Breast epithelium (tissue), 4 donors: ENCODE results near the gene QPCT. TPM values are rescaled to one million over a fixed set of nuclear protein-coding genes. Genes with fewer than 3 reads are reported as not detected.

Experiments
- DNase-seq, 2 donors: peaks; one replicate each; pipeline ENCODE4 v3.0.0-alpha.2; 2019; ENCODE audit warnings: low spot score in 2 of 2
- H3K27ac ChIP-seq, 2 donors: fragments of 200-600 bp; sonication (generic) in 1 of 2; one replicate each; pipeline ENCODE4 v1.5.1; 2016 to 2019; ENCODE audit warnings: mild to moderate bottlenecking in 1 of 2
- H3K27me3 ChIP-seq, 2 donors: fragments of 200-600 bp; sonication (generic) in 1 of 2; one replicate each; pipeline versions ENCODE4 v1.5.1 to v1.6.0; 2017 to 2019; ENCODE audit warnings: control low read depth in 1 of 2, mild to moderate bottlenecking in 1 of 2
- H3K36me3 ChIP-seq: fragments of 200-600 bp; one replicate; pipeline ENCODE4 v1.5.1; 2019
- H3K4me1 ChIP-seq, 2 donors: fragments of 200-600 bp; sonication (generic); one replicate each; pipeline ENCODE4 v1.5.1; 2016 to 2019; ENCODE audit warnings: control low read depth in 1 of 2
- H3K4me3 ChIP-seq, 3 donors: fragments of 200-600 bp; sonication (generic); 1 replicate in 2 of 3; 2 replicates in 1 of 3; pipeline ENCODE4 v1.5.1; 2016 to 2019; ENCODE audit warnings: mild to moderate bottlenecking in 3 of 3, moderate library complexity in 2 of 3
- H3K9me3 ChIP-seq, 2 donors: fragments of 200-600 bp; sonication (generic) in 1 of 2; one replicate each; pipeline ENCODE4 v1.5.1; 2016 to 2019; ENCODE audit warnings: control low read depth in 1 of 2
- POLR2A ChIP-seq: fragments of 450-650 bp; IDR thresholded peaks from one replicate; pipeline ENCODE4 v1.6.1; 2016; ENCODE audit warnings: antibody characterized with exemption, mild to moderate bottlenecking, moderate library complexity
- POLR2AphosphoS5 ChIP-seq, 3 donors: sonication (generic); formaldehyde crosslinking; IDR thresholded peaks; one replicate each; pipeline ENCODE4 v1.6.1; 2017; ENCODE audit warnings: antibody characterized with exemption in 3 of 3
- intact Hi-C: fragments of 100-400 bp; cut with DNase I; formaldehyde crosslinking; loops from one replicate; pipeline ENCODE4 v1.15.1; 2023; ENCODE audit warnings: low total_unique reads
- total RNA-seq, 3 donors: library from RNA; depleted of rRNA; stranded (reverse); fragments of >200 nt; gene quantifications; one replicate each; pipeline ENCODE4 v1.1.0, GENCODE V29; 2016
- TF ChIP-seq, protein P1 (sequence below), 3 donors: fragments of 450-650 bp; IDR thresholded peaks; one replicate each; pipeline ENCODE4 v1.5.1; 2016 to 2017; ENCODE audit warnings: antibody characterized with exemption in 3 of 3, mild to moderate bottlenecking in 3 of 3, moderate library complexity in 3 of 3

Gene QPCT
- total RNA-seq, 3 donors from 2014 or later, result 3.7 to 12.5 (median 5.2) TPM

DNA sequence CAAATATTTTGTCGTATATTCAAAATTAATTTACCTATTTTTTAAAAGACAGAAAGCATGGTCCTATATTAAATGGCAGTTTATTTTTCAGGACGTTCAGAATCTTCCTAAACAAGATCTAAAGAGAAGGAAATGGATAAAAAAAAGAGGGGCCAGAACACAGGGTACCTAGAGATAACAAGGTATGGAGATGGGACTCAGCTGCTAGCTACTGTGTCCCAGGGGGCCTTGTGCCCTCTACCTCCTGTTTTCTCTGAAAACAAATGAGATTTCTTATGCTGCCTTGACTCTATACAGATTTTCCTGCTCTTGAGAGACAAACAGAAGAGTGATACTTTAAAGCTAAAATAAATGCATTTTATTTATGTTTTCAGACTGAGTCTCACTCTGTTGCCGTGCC is 29.1 kb upstream of the QPCT start:
- intact Hi-C loops, result no loop called here

DNA sequence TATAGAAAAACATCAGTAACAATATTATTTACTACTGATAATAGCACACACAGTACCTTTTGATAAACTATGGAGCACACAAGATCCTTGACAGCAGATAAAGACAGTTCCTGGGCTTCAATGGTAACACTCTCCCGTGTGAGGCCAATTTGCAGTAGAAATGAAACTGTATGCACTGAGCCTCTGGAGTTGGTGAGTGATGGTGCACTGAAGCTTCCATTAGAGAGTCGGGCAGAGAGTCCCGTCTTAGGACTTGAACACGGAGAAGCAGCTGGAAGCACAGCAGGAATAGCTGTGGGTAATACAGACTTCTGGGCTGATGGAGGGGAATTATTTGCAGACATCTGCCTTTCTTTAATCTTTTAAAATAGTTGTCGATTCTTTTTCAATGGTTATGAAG is 28.2 kb upstream of the QPCT start:
- intact Hi-C loops, result no loop called here

More for the DNA sequence above, 29.1 kb upstream of the QPCT start:
- no peak for DNase-seq
- Histone ChIP-seq H3K36me3 (no peaks in the 10 kb centered on the region), H3K4me3 (no peak overlapping the region), H3K27me3 (no peaks in the 10 kb centered on the region), H3K9me3 (no peaks in the 10 kb centered on the region), H3K27ac (no peak overlapping the region), H3K4me1 (no peaks in the 10 kb centered on the region)
- TF ChIP-seq POLR2A, result no peak
- TF ChIP-seq, protein P1, sequence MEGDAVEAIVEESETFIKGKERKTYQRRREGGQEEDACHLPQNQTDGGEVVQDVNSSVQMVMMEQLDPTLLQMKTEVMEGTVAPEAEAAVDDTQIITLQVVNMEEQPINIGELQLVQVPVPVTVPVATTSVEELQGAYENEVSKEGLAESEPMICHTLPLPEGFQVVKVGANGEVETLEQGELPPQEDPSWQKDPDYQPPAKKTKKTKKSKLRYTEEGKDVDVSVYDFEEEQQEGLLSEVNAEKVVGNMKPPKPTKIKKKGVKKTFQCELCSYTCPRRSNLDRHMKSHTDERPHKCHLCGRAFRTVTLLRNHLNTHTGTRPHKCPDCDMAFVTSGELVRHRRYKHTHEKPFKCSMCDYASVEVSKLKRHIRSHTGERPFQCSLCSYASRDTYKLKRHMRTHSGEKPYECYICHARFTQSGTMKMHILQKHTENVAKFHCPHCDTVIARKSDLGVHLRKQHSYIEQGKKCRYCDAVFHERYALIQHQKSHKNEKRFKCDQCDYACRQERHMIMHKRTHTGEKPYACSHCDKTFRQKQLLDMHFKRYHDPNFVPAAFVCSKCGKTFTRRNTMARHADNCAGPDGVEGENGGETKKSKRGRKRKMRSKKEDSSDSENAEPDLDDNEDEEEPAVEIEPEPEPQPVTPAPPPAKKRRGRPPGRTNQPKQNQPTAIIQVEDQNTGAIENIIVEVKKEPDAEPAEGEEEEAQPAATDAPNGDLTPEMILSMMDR (IDR thresholded peaks at IDR 0.05), result no peak
- no peak for TF ChIP-seq POLR2AphosphoS5 (IDR thresholded peaks at IDR 0.05)

DNA sequence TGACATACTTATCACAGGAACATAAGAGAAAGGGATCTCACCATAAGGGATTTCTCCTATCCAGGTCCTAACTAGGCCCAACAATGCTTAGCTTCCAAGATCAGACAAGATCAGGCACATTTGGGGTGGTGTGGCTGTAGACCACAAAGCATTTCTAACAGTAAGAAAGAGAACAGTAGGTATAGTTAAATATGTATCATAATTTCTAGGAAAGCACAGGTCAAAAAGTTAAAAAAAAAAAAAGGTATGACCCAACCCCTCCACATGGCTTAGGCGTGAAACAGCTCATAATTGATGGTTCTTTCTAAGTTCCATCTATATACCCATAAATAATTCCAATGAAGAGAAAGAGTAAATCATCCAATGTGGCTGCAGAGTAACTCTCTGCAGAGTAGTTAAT is 26.7 kb upstream of the QPCT start:
- Histone ChIP-seq H3K4me3 (no peak overlapping the region), H3K4me1 (no peaks in the 10 kb centered on the region), H3K27ac (no peak overlapping the region), H3K36me3 (no peaks in the 10 kb centered on the region), H3K27me3 (no peaks in the 10 kb centered on the region), H3K9me3 (no peaks in the 10 kb centered on the region)
- DNase-seq, result no peak
- intact Hi-C loops, result no loop called here
- TF ChIP-seq, protein P1 (IDR thresholded peaks at IDR 0.05), result no peak
- no peak for TF ChIP-seq POLR2A
- no peak for TF ChIP-seq POLR2AphosphoS5 (IDR thresholded peaks at IDR 0.05)

More for the DNA sequence above, 28.2 kb upstream of the QPCT start:
- TF ChIP-seq, protein P1 (IDR thresholded peaks at IDR 0.05), result no peak
- TF ChIP-seq POLR2A (no peak), POLR2AphosphoS5 (IDR thresholded peaks at IDR 0.05) (no peak)
- no peak for DNase-seq
- H3K4me1 ChIP-seq, result no peaks in the 10 kb centered on the region
- H3K4me3 ChIP-seq, result no peak overlapping the region
- H3K27me3 ChIP-seq, result no peaks in the 10 kb centered on the region
- H3K9me3 ChIP-seq, result no peaks in the 10 kb centered on the region
- no peaks in the 10 kb centered on the region for H3K36me3 ChIP-seq
- no peak overlapping the region for H3K27ac ChIP-seq

DNA sequence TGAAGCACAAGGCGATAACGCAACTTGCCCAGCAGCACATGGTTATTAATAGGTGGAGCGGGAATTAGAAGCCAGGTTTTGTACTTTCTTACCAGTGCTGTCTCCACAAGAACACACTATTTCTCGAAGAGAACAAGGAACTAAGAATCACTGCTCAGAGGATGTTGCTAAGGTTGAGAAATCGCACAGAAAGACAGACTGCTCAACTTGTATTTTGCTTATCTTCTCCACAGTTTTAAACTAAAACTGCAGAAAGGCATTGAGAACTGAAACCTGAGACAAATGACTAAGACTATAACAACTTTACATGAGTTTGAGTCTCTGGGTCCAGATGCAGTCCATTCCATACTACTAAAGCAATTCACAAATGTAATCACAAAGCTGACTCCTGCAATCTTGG is 26.0 kb upstream of the QPCT start:
- Histone ChIP-seq H3K4me1 (no peaks in the 10 kb centered on the region), H3K9me3 (no peaks in the 10 kb centered on the region), H3K27ac (no peak overlapping the region), H3K27me3 (no peaks in the 10 kb centered on the region), H3K4me3 (no peak overlapping the region), H3K36me3 (no peaks in the 10 kb centered on the region)
- TF ChIP-seq POLR2AphosphoS5 (IDR thresholded peaks at IDR 0.05), result no peak
- DNase-seq, result no peak
- intact Hi-C loops, result no loop called here

DNA sequence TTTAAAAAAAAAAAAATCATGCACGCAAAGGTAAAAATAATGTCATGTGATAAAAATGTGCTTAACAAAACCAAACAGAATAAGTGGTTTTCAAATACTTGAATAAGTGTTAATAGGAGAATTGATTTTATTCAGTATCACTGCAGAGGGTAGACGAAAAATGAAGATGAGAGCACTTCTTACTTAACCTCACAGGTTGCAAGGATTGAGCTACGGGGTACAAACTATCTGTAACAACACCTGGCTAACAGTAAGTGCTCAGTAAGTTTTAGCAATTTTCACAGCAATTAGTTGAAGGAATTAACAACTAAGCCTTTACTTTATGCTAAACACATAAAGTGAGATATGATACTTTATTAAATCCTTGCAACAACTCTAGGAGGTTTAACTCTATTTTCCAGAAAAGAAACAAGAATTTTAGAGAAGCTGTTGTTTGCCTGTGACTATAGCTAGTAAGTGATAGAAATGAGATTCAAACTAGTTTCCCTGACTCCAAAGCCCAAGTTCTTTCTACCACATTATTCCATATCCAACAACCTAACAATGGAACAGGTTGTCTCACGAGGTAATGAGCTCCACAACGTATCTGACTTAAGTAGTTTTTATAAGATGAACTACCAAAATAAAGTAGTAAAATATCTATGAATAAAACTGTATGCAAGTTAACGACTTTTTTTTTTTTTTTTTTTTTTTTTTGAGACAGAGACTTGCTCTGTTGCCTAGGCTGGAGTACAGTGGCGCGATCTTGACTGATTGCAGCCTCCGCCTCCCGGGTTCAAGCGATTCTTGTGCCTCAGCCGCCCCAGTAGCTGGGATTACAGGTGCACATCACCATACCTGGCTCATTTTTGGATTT is 24.4 kb upstream of the QPCT start:
- Histone ChIP-seq H3K27me3 (no peaks in the 10 kb centered on the region), H3K4me1 (no peaks in the 10 kb centered on the region), H3K4me3 (no peak overlapping the region), H3K36me3 (no peaks in the 10 kb centered on the region), H3K27ac (no peak overlapping the region), H3K9me3 (no peaks in the 10 kb centered on the region)
- TF ChIP-seq POLR2AphosphoS5 (IDR thresholded peaks at IDR 0.05) (no peak), POLR2A (no peak)
- TF ChIP-seq, protein P1 (IDR thresholded peaks at IDR 0.05), result no peak
- intact Hi-C loops, result no loop called here
- no peak for DNase-seq
